Omental fat pad (tissue), 4 donors: ENCODE data around the gene ANAPC5. TPM values are rescaled to one million over a fixed set of nuclear protein-coding genes. Genes with fewer than 3 reads are reported as not detected.

Experiments used
- ATAC-seq: fragments of 150-250 bp; one replicate; pipeline ENCODE4 v1.9.1; 2016; ENCODE audit warnings: mild to moderate bottlenecking, moderate library complexity; ENCODE audit not compliant: low FRiP score
- DNase-seq: peaks from one replicate; pipeline ENCODE4 v3.0.0-alpha.2; 2019; ENCODE audit warnings: low spot score
- total RNA-seq, 4 donors: library from RNA; depleted of rRNA; stranded (reverse); fragments of >200 nt; gene quantifications; one replicate each; pipeline ENCODE4 v1.1.0, GENCODE V29; 2016
- TF ChIP-seq, protein P1 (sequence below), 3 donors: fragments of 450-650 bp; IDR thresholded peaks; one replicate each; pipeline ENCODE4 v1.5.1; 2016 to 2017; ENCODE audit warnings: antibody characterized with exemption in 3 of 3, mild to moderate bottlenecking in 3 of 3, moderate library complexity in 2 of 3

The ANAPC5 gene
- total RNA-seq, 4 donors from 2014 or later = 88.2 to 154 (median 101) TPM

DNA sequence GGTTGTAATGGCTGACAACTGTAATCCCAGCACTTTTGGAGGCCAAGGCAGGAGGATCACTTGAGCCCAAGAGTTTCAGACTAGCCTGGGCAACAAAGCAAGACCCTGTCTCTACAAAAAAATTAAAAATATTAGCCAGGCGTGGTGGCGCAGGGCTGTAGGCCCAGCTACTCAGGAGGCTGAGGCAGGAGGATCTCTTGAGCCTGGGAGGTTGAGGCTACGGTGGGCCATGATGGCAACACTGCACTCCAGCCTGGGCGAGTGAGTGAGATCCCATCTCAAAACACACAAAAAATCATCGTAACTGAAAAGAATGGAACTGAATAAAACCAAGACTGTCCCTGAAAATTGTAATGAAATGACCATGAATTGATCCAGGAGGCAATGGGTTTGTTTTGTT is 61.8 kb downstream of the ANAPC5 start:
- DNase-seq (no peak), ATAC-seq (no peak)
- TF ChIP-seq, protein P1, sequence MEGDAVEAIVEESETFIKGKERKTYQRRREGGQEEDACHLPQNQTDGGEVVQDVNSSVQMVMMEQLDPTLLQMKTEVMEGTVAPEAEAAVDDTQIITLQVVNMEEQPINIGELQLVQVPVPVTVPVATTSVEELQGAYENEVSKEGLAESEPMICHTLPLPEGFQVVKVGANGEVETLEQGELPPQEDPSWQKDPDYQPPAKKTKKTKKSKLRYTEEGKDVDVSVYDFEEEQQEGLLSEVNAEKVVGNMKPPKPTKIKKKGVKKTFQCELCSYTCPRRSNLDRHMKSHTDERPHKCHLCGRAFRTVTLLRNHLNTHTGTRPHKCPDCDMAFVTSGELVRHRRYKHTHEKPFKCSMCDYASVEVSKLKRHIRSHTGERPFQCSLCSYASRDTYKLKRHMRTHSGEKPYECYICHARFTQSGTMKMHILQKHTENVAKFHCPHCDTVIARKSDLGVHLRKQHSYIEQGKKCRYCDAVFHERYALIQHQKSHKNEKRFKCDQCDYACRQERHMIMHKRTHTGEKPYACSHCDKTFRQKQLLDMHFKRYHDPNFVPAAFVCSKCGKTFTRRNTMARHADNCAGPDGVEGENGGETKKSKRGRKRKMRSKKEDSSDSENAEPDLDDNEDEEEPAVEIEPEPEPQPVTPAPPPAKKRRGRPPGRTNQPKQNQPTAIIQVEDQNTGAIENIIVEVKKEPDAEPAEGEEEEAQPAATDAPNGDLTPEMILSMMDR (IDR thresholded peaks at IDR 0.05) = no peak

DNA sequence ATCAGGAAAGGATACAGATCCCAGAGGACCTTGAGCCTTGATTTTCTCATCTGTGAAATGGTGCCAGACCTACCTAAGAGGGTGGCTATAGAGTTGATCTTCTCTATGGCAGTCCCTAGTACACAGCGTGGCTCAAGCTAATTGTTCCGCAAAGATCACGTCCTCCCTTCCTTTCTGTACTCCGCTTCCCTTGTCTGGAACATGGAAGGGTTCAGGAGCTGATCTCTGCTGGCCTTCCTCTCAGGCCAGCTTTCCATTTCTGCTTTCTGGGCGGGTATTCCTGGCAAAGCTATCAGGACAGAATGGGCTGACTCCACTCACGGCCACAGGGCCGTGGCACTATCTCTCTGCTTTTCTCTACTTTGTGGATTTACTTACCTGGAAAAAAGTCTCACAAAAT is 62.2 kb downstream of the ANAPC5 start:
- TF ChIP-seq, protein P1 (IDR thresholded peaks at IDR 0.05) = no peak
- no peak for DNase-seq
- ATAC-seq = no peak

DNA sequence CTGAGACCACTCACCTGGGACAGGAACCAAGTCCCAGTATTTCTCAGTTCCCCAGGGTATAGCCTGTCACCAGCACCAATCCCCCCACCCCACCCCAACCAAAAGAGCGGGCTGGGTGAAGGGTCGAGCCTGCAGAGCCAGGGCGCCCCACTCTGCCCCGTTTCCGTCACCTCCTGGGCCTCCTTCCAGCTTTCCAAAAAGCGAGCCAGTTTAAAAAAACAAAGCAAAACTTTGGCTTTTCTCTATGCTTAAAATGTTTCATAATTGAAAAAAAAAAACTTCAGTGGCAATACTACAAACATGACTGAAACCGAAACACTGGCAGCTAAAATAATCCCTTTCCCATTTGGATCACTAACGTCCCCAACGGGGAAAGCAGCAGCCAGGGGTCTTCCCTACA is 63.2 kb downstream of the ANAPC5 start:
- TF ChIP-seq, protein P1 (IDR thresholded peaks at IDR 0.05) = no peak
- ATAC-seq (no peak), DNase-seq (no peak)

DNA sequence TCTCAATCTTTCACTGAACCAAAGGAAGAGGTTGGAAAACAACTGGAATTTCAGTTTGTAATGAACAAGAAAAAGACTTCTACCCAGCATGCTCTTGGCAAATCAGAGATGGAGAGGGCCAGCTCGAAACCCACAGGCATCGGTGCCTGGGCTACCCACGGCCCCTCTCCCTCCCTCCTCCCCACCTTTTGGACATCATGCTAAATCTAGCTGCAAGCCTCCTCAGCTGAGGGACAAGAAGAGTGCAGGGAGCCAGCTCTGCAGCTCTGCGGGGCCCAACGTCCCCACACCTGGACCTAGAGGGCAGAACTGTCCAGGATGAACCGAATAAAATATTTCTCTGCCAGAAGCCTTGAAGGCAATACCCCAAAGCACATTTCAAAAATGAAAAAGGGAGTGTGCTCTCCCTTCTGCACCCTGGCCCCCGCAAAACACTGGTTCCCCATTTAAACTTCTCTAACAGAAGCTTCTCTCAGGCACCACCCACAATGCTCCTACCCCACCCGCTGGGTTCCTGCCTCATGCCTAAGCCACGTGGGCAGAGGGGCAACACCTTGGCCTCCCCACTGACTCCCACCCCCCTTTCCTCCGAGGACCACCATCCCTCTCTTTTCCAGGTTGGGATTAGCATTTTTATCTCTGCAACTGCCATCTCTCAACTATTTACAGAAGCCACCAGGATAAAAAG is 63.9 kb downstream of the ANAPC5 start:
- ATAC-seq = no peak
- TF ChIP-seq, protein P1 (IDR thresholded peaks at IDR 0.05) = no peak
- no peak for DNase-seq

DNA sequence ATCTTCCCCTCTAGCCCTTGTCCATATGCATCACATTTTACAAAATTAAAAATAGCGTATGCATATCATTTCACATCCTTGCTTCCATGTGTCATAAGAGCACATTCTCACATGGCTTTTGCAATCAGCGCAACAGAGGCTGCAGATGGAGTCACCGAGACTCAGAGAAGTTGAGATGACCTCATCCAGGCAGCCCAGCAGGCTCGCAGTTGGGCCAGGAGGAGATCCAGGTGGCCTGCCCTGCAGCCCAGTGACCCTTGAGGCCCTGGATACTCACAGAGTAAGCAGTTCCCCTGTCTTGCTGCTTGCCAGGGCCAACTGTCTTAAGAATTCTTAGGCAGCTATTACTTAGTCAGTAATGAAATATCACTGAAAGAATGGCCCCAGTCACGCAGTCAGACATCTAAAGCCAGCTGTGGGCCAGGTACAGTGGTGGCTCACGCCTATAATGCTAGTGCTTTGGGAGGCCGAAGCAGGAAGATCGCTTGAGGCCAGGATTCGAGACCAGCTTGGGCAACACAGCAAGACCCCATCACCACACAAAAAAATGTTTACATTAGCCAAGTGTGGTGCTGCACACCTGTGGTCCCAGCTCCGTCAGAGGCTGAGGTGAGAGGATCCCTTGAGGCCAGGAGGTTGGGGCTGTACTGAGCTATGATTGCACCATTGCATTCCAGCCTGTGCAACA is 64.8 kb downstream of the ANAPC5 start:
- ATAC-seq (no peak), DNase-seq (no peak)
- TF ChIP-seq, protein P1 (IDR thresholded peaks at IDR 0.05) = no peak

DNA sequence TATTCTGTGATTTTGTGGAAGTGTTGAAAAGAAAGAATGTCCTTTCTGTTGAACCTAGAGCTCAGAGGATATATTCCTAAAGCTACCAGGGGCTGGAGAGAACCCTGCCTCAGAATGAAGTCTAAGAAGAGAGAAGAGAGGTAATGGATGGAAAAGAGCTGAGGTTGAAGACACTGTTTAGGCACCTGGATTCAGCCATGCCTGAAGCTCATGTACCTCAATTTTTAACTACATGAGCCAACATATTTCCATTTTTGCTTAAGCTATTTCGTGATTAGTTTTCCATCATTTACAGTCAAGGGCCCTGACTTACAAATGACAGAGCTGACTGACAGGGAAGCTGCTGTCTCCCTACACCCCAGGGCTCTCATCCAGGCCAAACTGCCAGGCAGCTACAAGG is 66.4 kb downstream of the ANAPC5 start:
- ATAC-seq (no peak), DNase-seq (no peak)
- TF ChIP-seq, protein P1 (IDR thresholded peaks at IDR 0.05) = no peak
